H9 (cell line): ENCODE measurements around the gene GRIP1. TPM values are rescaled to one million over a fixed set of nuclear protein-coding genes. Genes with fewer than 3 reads are reported as not detected.

Experiments
- DNase-seq: peaks from one replicate; pipeline ENCODE4 v3.0.0-alpha.2; 2017
- H2AFZ ChIP-seq: one replicate; pipeline ENCODE4 v1.6.1; 2013; ENCODE audit warnings: mild to moderate bottlenecking, low read length, control low read depth, moderate library complexity
- H2AK5ac ChIP-seq: 2 replicates; pipeline ENCODE4 v1.6.1; 2013; ENCODE audit warnings: low read length, control low read depth, mixed read lengths; ENCODE audit not compliant: insufficient read length
- H2BK120ac ChIP-seq: one replicate; pipeline ENCODE4 v1.6.1; 2013; ENCODE audit warnings: low read depth, mild to moderate bottlenecking, low read length, control low read depth, inconsistent platforms; ENCODE audit not compliant: poor library complexity, severe bottlenecking
- H2BK12ac ChIP-seq: 2 replicates; pipeline ENCODE4 v1.6.1; 2013; ENCODE audit warnings: low read length, control low read depth, mixed read lengths, low read depth; ENCODE audit not compliant: insufficient read length
- H2BK15ac ChIP-seq: 2 replicates; pipeline ENCODE4 v1.6.1; 2013; ENCODE audit warnings: low read depth, low read length, control low read depth
- H2BK20ac ChIP-seq: one replicate; pipeline ENCODE4 v1.6.1; 2013; ENCODE audit warnings: low read depth, mild to moderate bottlenecking, low read length, control low read depth, inconsistent platforms; ENCODE audit not compliant: poor library complexity, severe bottlenecking
- H2BK5ac ChIP-seq: 2 replicates; pipeline ENCODE4 v1.6.1; 2013; ENCODE audit warnings: low read length, control low read depth, mixed read lengths; ENCODE audit not compliant: insufficient read length
- H3K14ac ChIP-seq: 2 replicates; pipeline ENCODE4 v1.6.1; 2013; ENCODE audit warnings: low read length, control low read depth; ENCODE audit not compliant: insufficient read depth
- H3K18ac ChIP-seq: 2 replicates; pipeline ENCODE4 v1.6.1; 2013; ENCODE audit warnings: low read depth, mild to moderate bottlenecking, mixed read lengths, low read length, control low read depth; ENCODE audit not compliant: insufficient read length
- H3K23ac ChIP-seq: 2 replicates; pipeline ENCODE4 v1.6.1; 2013; ENCODE audit warnings: low read length, control low read depth, mixed read lengths, low read depth; ENCODE audit not compliant: insufficient read length
- H3K23me2 ChIP-seq: 2 replicates; pipeline ENCODE4 v1.6.1; 2013; ENCODE audit warnings: low read depth, mild to moderate bottlenecking, mixed read lengths, low read length, control low read depth; ENCODE audit not compliant: insufficient read length, poor library complexity, severe bottlenecking
- H3K27ac ChIP-seq: 2 replicates; pipeline ENCODE4 v1.5.1; 2013; ENCODE audit warnings: low read length, control low read depth, mixed read lengths, low read depth; ENCODE audit not compliant: insufficient read length
- H3K27me3 ChIP-seq: 2 replicates; pipeline ENCODE4 v1.6.1; 2013; ENCODE audit warnings: low read length, control low read depth, inconsistent platforms; ENCODE audit not compliant: insufficient read depth
- H3K4ac ChIP-seq: 2 replicates; pipeline ENCODE4 v1.6.1; 2013; ENCODE audit warnings: low read depth, mild to moderate bottlenecking, control low read depth, inconsistent platforms, low read length, moderate library complexity
- H3K4me1 ChIP-seq: 2 replicates; pipeline ENCODE4 v1.6.1; 2013; ENCODE audit warnings: low read length, control low read depth, inconsistent platforms; ENCODE audit not compliant: insufficient read depth
- H3K4me2 ChIP-seq: 2 replicates; pipeline ENCODE4 v1.6.1; 2013; ENCODE audit warnings: low read length, control low read depth, mixed read lengths; ENCODE audit not compliant: insufficient read length, insufficient read depth
- H3K56ac ChIP-seq: 2 replicates; pipeline ENCODE4 v1.6.1; 2013; ENCODE audit warnings: low read depth, mild to moderate bottlenecking, mixed read lengths, low read length, control low read depth; ENCODE audit not compliant: insufficient read length
- H3K79me1 ChIP-seq: 2 replicates; pipeline ENCODE4 v1.6.1; 2013; ENCODE audit warnings: low read depth, mild to moderate bottlenecking, moderate library complexity, low read length, control low read depth, inconsistent platforms; ENCODE audit not compliant: insufficient read depth, poor library complexity, severe bottlenecking
- H3K79me2 ChIP-seq: 2 replicates; pipeline ENCODE4 v1.6.1; 2013; ENCODE audit warnings: low read length, control low read depth, inconsistent platforms; ENCODE audit not compliant: insufficient read depth
- H3K9ac ChIP-seq: 2 replicates; pipeline ENCODE4 v1.6.1; 2013; ENCODE audit warnings: low read length, control low read depth, mixed read lengths; ENCODE audit not compliant: insufficient read length; ENCODE audit errors: extremely low read depth
- H3K9me3 ChIP-seq: one replicate; pipeline ENCODE4 v1.6.1; 2013; ENCODE audit warnings: low read depth, low read length, inconsistent platforms; ENCODE audit not compliant: control insufficient read depth
- H3T11ph ChIP-seq: one replicate; pipeline ENCODE4 v1.6.1; 2013; ENCODE audit warnings: mild to moderate bottlenecking, low read length, control low read depth, inconsistent platforms
- H4K20me1 ChIP-seq: one replicate; pipeline ENCODE4 v1.6.1; 2013; ENCODE audit not compliant: control insufficient read depth, insufficient read length, insufficient read depth
- H4K5ac ChIP-seq: 2 replicates; pipeline ENCODE4 v1.6.1; 2013; ENCODE audit warnings: low read depth, mild to moderate bottlenecking, mixed read lengths, low read length, control low read depth; ENCODE audit not compliant: insufficient read length
- H4K8ac ChIP-seq: replicated peaks from 2 replicates; pipeline ENCODE4 v1.6.1; 2013; ENCODE audit warnings: low read length, control low read depth, mixed read lengths, low read depth; ENCODE audit not compliant: insufficient read length
- H4K91ac ChIP-seq: 2 replicates; pipeline ENCODE4 v1.6.1; 2013; ENCODE audit warnings: low read depth, mild to moderate bottlenecking, moderate library complexity, mixed read lengths, low read length, control low read depth; ENCODE audit not compliant: insufficient read length
- H3K27ac Mint-ChIP-seq, 3 experiments: 2 replicates in 2 of 3; 3 replicates in 1 of 3; pipeline ENCODE4 v1.8.0; 2020 to 2021; ENCODE audit warnings: mixed read lengths in 3 of 3, mild to moderate bottlenecking in 1 of 3, moderate library complexity in 1 of 3
- H3K27me3 Mint-ChIP-seq: 2 replicates; pipeline ENCODE4 v1.8.0; 2021; ENCODE audit warnings: low read depth, mild to moderate bottlenecking, moderate library complexity, mixed read lengths
- H3K36me3 Mint-ChIP-seq, 3 experiments: 2 replicates in 2 of 3; 3 replicates in 1 of 3; pipeline ENCODE4 v1.8.0; 2020 to 2021; ENCODE audit warnings: low read depth in 3 of 3, mixed read lengths in 3 of 3; ENCODE audit not compliant: insufficient read depth in 1 of 3
- H3K4me1 Mint-ChIP-seq, 2 experiments: 2 replicates each; pipeline ENCODE4 v1.8.0; 2020; ENCODE audit warnings: mixed read lengths in 2 of 2
- H3K4me3 Mint-ChIP-seq, 2 experiments: 2 replicates in 1 of 2; 3 replicates in 1 of 2; pipeline ENCODE4 v1.8.0; 2020 to 2021; ENCODE audit warnings: mild to moderate bottlenecking in 2 of 2, mixed read lengths in 2 of 2, moderate library complexity in 1 of 2
- H3K9me3 Mint-ChIP-seq, 2 experiments: 2 replicates in 1 of 2; 3 replicates in 1 of 2; pipeline ENCODE4 v1.8.0; 2020; ENCODE audit warnings: mild to moderate bottlenecking in 2 of 2, mixed read lengths in 2 of 2, moderate library complexity in 1 of 2
- WGBS: extraction: QIAGEN DNeasy Blood & Tissue Kit; methylation state at CpG from one replicate; pipeline ENCODE4 v1.1.7; 2013; ENCODE audit warnings: missing lambda C conversion rate, low lambda C conversion rate, mixed read lengths; ENCODE audit not compliant: insufficient read length; ENCODE audit errors: extremely low coverage; 5-methylcytosine and 5-hydroxymethylcytosine counted together
- total RNA-seq: library from RNA; stranded (reverse); gene quantifications from 2 replicates; pipeline ENCODE4 v1.2.1, GENCODE V29; 2021
- TF ChIP-seq, protein P1 (sequence below): fragments of 200-600 bp; sonication (generic); conservative IDR thresholded peaks from 3 replicates; pipeline ENCODE4 v1.8.0; 2021; ENCODE audit warnings: antibody characterized with exemption, mild to moderate bottlenecking

Gene GRIP1
- total RNA-seq, 1 experiment from 2014 or later = 19.5 TPM

DNA sequence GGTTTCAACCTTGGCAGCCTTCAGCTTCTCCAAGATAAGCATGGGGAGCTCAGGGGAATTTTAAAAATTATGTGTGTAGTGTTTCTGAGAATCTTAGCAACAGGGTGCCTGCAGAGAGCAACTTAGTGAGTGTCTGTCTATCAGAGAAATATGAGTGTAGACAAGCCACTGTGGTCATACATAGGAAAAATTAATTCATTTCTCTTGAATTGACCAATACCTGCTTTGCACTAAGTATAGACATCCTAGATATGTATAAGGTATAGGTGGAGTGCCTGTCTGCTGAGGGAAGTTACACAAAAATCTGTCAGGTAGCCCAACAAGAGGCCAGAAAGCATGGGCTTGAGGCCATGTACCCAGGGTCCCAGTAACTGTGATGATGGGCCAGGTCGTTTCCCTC is 355.9 kb downstream of the GRIP1 start:
- H4K5ac ChIP-seq = no peak overlapping the region
- H2AFZ ChIP-seq = no peak overlapping the region
- no peaks in the 10 kb centered on the region for H4K20me1 ChIP-seq
- no peak overlapping the region for H3K4me3 Mint-ChIP-seq
- no peak overlapping the region for H4K8ac ChIP-seq
- H3K79me1 ChIP-seq = no peaks in the 10 kb centered on the region
- H3K23ac ChIP-seq = no peak overlapping the region
- DNase-seq = no peak
- no peak overlapping the region for H2BK12ac ChIP-seq
- H3T11ph ChIP-seq = no peak overlapping the region
- H2BK20ac ChIP-seq = no peak overlapping the region
- no peaks in the 10 kb centered on the region for H3K27me3 ChIP-seq
- H3K9me3 Mint-ChIP-seq = no peaks in the 10 kb centered on the region
- H2AK5ac ChIP-seq = no peak overlapping the region
- H2BK5ac ChIP-seq = no peak overlapping the region
- no peak overlapping the region for H2BK120ac ChIP-seq
- H3K18ac ChIP-seq = no peak overlapping the region
- no peak overlapping the region for H3K56ac ChIP-seq
- no peak overlapping the region for H2BK15ac ChIP-seq
- no peaks in the 10 kb centered on the region for H3K4me1 Mint-ChIP-seq
- no peak overlapping the region for H4K91ac ChIP-seq
- H3K27me3 Mint-ChIP-seq = no peaks in the 10 kb centered on the region
- no peak overlapping the region for H3K14ac ChIP-seq
- no peaks in the 10 kb centered on the region for H3K79me2 ChIP-seq
- no peak overlapping the region for H3K27ac ChIP-seq
- H3K4me1 ChIP-seq = no peaks in the 10 kb centered on the region
- no peak overlapping the region for H3K27ac Mint-ChIP-seq
- H3K4ac ChIP-seq = no peak overlapping the region
- peaks cover 0 to 27% (median 0%) of the 10 kb centered on the region in 3 experiments; a peak in 4 of 7 replicates for H3K36me3 Mint-ChIP-seq
- H3K4me2 ChIP-seq = no peak overlapping the region
- no peak overlapping the region for H3K9ac ChIP-seq
- TF ChIP-seq, protein P1, sequence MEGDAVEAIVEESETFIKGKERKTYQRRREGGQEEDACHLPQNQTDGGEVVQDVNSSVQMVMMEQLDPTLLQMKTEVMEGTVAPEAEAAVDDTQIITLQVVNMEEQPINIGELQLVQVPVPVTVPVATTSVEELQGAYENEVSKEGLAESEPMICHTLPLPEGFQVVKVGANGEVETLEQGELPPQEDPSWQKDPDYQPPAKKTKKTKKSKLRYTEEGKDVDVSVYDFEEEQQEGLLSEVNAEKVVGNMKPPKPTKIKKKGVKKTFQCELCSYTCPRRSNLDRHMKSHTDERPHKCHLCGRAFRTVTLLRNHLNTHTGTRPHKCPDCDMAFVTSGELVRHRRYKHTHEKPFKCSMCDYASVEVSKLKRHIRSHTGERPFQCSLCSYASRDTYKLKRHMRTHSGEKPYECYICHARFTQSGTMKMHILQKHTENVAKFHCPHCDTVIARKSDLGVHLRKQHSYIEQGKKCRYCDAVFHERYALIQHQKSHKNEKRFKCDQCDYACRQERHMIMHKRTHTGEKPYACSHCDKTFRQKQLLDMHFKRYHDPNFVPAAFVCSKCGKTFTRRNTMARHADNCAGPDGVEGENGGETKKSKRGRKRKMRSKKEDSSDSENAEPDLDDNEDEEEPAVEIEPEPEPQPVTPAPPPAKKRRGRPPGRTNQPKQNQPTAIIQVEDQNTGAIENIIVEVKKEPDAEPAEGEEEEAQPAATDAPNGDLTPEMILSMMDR = no peak
- WGBS = no CpG with 5 or more reads among the region's 1 CpG
- H3K23me2 ChIP-seq = no peaks in the 10 kb centered on the region
- no peaks in the 10 kb centered on the region for H3K9me3 ChIP-seq
